HEK293 (cell line): ENCODE results near the gene KRT81.
A peak's percentile ranks its signal among the peaks of the same experiment; 100 is the strongest.

Experiments
- CTCF ChIA-PET: fragments of 350-600 bp; formaldehyde crosslinking; extraction: SDS; loops from one replicate; lab custom pipeline; 2021; ENCODE audit warnings: antibody characterized with exemption; lab: Yijun Ruan, JAX
- POLR2A ChIA-PET: fragments of 300-600 bp; formaldehyde crosslinking; extraction: SDS; loops from one replicate; lab custom pipeline; 2020; ENCODE audit warnings: antibody characterized with exemption, inconsistent platforms; lab: Yijun Ruan, JAX
- H3K27ac ChIP-seq: fragments of 200-500 bp; sonication (Bioruptor generic); 2 replicates; pipeline ENCODE4 v1.5.1; 2014; ENCODE audit warnings: low read depth, low read length, control low read depth, inconsistent platforms; ENCODE audit errors: extremely low read depth
- H3K36me3 ChIP-seq, 2 experiments: fragments of 200-500 bp in 1 of 2; sonication (Bioruptor generic) in 1 of 2; 1 replicate in 1 of 2; 2 replicates in 1 of 2; pipeline ENCODE4 v1.5.1; 2014 to 2017; ENCODE audit warnings: inconsistent platforms in 2 of 2, low read length in 2 of 2; ENCODE audit not compliant: control insufficient read depth in 2 of 2, insufficient read depth in 1 of 2
- H3K4me1 ChIP-seq: fragments of 200-500 bp; sonication (Bioruptor generic); 2 replicates; pipeline ENCODE4 v1.5.1; 2014; ENCODE audit warnings: mild to moderate bottlenecking, low read length, inconsistent platforms; ENCODE audit not compliant: control insufficient read depth, insufficient read depth
- H3K4me3 ChIP-seq: 2 replicates; pipeline ENCODE4 v1.5.1; 2011; ENCODE audit warnings: low read depth, mild to moderate bottlenecking, control low read depth, low read length, moderate library complexity
- H3K9me3 ChIP-seq: fragments of 200-500 bp; sonication (Bioruptor generic); 2 replicates; pipeline ENCODE4 v1.5.1; 2014; ENCODE audit warnings: low read depth, low read length, inconsistent platforms; ENCODE audit not compliant: control insufficient read depth, insufficient read depth
- BCL11A ChIP-seq: fragments of 450-650 bp; formaldehyde crosslinking; IDR thresholded peaks from 2 replicates; pipeline ENCODE4 v1.5.1; 2016; ENCODE audit warnings: low read depth, missing biosample characterization, missing genetic modification characterization
- GLIS1 ChIP-seq: fragments of 450-650 bp; formaldehyde crosslinking; IDR thresholded peaks from 2 replicates; pipeline ENCODE4 v1.5.1; 2016; ENCODE audit warnings: missing biosample characterization, missing genetic modification characterization
- HOXC10 ChIP-seq: sonication (generic); formaldehyde crosslinking; IDR thresholded peaks from 2 replicates; pipeline ENCODE4 v1.8.1; 2023; ENCODE audit warnings: mild to moderate bottlenecking, missing genetic modification reagents
- MYNN ChIP-seq: fragments of 450-650 bp; formaldehyde crosslinking; IDR thresholded peaks from 2 replicates; pipeline ENCODE4 v1.5.1; 2016; ENCODE audit warnings: missing biosample characterization, missing genetic modification characterization, borderline replicate concordance
- OVOL3 ChIP-seq: fragments of 450-650 bp; formaldehyde crosslinking; IDR thresholded peaks from 2 replicates; pipeline ENCODE4 v1.5.1; 2016; ENCODE audit warnings: missing biosample characterization, missing genetic modification characterization
- PRDM1 ChIP-seq: fragments of 450-650 bp; formaldehyde crosslinking; IDR thresholded peaks from 2 replicates; pipeline ENCODE4; 2016; ENCODE audit warnings: missing biosample characterization, missing genetic modification characterization
- SCRT1 ChIP-seq: fragments of 450-650 bp; formaldehyde crosslinking; IDR thresholded peaks from 2 replicates; pipeline ENCODE4 v1.5.1; 2016; ENCODE audit warnings: missing biosample characterization, missing genetic modification characterization, borderline replicate concordance
- SP2 ChIP-seq: fragments of 450-650 bp; formaldehyde crosslinking; IDR thresholded peaks from 2 replicates; pipeline ENCODE4 v1.5.1; 2016; ENCODE audit warnings: missing biosample characterization, missing genetic modification characterization
- YY1 ChIP-seq: fragments of 450-650 bp; formaldehyde crosslinking; IDR thresholded peaks from 2 replicates; pipeline ENCODE4 v1.5.1; 2018; ENCODE audit warnings: missing biosample characterization, missing genetic modification characterization
- ZBTB17 ChIP-seq: fragments of 450-650 bp; formaldehyde crosslinking; IDR thresholded peaks from 2 replicates; pipeline ENCODE4 v1.5.1; 2016; ENCODE audit warnings: missing biosample characterization, missing genetic modification characterization
- ZIC2 ChIP-seq: fragments of 450-650 bp; formaldehyde crosslinking; IDR thresholded peaks from 2 replicates; pipeline ENCODE4 v1.5.1; 2016; ENCODE audit warnings: missing biosample characterization, missing genetic modification characterization
- ZNF302 ChIP-seq: fragments of 450-650 bp; formaldehyde crosslinking; IDR thresholded peaks from 2 replicates; pipeline ENCODE4 v1.5.1; 2016; ENCODE audit warnings: missing biosample characterization, missing genetic modification characterization, low read depth
- ZNF335 ChIP-seq: fragments of 450-650 bp; formaldehyde crosslinking; conservative IDR thresholded peaks from 2 replicates; pipeline ENCODE4 v1.5.1; 2016; ENCODE audit warnings: missing biosample characterization, missing genetic modification characterization
- ZNF37A ChIP-seq: fragments of 450-650 bp; IDR thresholded peaks from 2 replicates; pipeline ENCODE4 v1.5.1; 2018; ENCODE audit warnings: missing biosample characterization, missing genetic modification characterization
- ZNF561 ChIP-seq: fragments of 450-650 bp; IDR thresholded peaks from 2 replicates; pipeline ENCODE4 v1.5.1; 2018; ENCODE audit warnings: missing biosample characterization, missing genetic modification characterization, borderline replicate concordance
- ZNF677 ChIP-seq: fragments of 450-650 bp; IDR thresholded peaks from 2 replicates; pipeline ENCODE4 v1.5.0; 2018; ENCODE audit warnings: missing biosample characterization, mild to moderate bottlenecking, missing genetic modification characterization, moderate library complexity
- TF ChIP-seq, protein P1 (sequence below): fragments of 450-650 bp; formaldehyde crosslinking; IDR thresholded peaks from 2 replicates; pipeline ENCODE4 v1.5.1; 2016; ENCODE audit warnings: missing biosample characterization, missing genetic modification characterization
- TF ChIP-seq, protein P2 (sequence below): fragments of 450-650 bp; formaldehyde crosslinking; IDR thresholded peaks from 2 replicates; pipeline ENCODE4 v1.5.1; 2017; ENCODE audit warnings: missing biosample characterization, mild to moderate bottlenecking, missing genetic modification characterization, moderate library complexity
- TF ChIP-seq, protein P3 (sequence below): fragments of 450-650 bp; formaldehyde crosslinking; IDR thresholded peaks from 2 replicates; pipeline ENCODE4 v1.5.1; 2016; ENCODE audit warnings: missing biosample characterization, missing genetic modification characterization

The KRT81 gene

DNA sequence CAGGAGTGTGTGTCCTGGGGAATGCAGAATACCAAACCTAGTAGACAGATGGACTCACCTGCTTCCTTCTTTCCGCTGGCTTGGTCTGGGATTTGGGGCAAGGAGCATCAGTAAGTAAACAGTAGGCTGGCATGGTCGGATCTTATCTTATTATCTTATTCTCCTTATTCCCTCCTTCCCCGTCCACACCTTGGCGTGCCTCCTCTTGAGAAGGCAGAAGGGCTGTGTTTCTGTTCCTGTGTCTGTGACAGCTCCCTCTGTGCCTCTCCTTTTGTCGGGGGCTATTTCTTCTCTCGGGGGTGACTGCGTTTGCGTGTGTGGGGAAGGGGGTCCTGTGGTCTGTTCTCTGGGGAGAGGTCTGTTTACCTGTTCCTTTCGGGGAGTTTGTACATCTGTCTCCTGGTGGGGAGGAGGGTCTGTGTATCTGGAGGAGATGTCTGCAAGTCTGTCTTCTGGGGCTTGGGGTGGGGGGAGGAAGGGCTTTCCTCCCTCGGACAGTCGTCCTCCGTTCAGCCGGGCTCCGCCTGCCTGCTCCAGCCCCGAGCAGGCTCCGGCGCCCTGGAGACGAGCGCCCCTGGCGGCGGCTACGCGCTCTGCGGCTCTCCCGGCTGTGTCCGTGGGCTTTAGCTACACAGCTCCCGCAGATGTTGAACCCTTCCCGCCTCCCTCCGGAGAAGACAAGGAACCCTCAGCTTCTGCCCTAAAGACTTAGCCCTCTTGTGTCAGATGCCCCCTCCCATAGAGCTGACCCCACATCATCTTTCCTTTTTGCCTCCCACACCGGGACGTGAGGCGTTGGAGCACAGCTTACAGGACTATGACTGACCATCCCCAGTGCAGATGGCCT, 12.5 kb downstream of the KRT81 start (continued):
- TF ChIP-seq SP2 (tag by site-specific recombination) (no peak), YY1 (no peak), ZNF335 (tag by site-specific recombination) (peak; percentile 29; the same call in 1 of the 2 replicates), OVOL3 (tag by site-specific recombination) (no peak), SCRT1 (tag by site-specific recombination) (no peak), ZNF37A (tag by site-specific recombination) (no peak)

GRCh38 chr12:52277486-52278245, 13.7 kb downstream of the KRT81 start:
- ChIA-PET POLR2A (interaction anchor here (0.7 kb wide), 2 partner anchors 30 to 85 kb away, joined by 5 to 6 read pairs; no protein-coding TSS in a partner anchor), CTCF (interaction anchor here (0.6 to 7.3 kb wide), 27 partner anchors 9 to 143 kb away, joined by 3 to 98 read pairs (median 9); partner anchors contain the start of gene KRT80)
- no peak overlapping the region for H3K4me3 ChIP-seq
- H3K9me3 ChIP-seq, result no peaks in the 10 kb centered on the region
- TF ChIP-seq, protein P1, sequence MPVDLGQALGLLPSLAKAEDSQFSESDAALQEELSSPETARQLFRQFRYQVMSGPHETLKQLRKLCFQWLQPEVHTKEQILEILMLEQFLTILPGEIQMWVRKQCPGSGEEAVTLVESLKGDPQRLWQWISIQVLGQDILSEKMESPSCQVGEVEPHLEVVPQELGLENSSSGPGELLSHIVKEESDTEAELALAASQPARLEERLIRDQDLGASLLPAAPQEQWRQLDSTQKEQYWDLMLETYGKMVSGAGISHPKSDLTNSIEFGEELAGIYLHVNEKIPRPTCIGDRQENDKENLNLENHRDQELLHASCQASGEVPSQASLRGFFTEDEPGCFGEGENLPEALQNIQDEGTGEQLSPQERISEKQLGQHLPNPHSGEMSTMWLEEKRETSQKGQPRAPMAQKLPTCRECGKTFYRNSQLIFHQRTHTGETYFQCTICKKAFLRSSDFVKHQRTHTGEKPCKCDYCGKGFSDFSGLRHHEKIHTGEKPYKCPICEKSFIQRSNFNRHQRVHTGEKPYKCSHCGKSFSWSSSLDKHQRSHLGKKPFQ (tag by site-specific recombination), result no peak
- TF ChIP-seq ZBTB17 (tag by site-specific recombination), result peak; percentile 46; the same call in 1 of the 2 replicates
- H3K4me1 ChIP-seq, result no peaks in the 10 kb centered on the region; the same call in 1 of the 2 replicates
- H3K27ac ChIP-seq, result no peak overlapping the region
- H3K36me3 ChIP-seq, result no peaks in the 10 kb centered on the region

DNA sequence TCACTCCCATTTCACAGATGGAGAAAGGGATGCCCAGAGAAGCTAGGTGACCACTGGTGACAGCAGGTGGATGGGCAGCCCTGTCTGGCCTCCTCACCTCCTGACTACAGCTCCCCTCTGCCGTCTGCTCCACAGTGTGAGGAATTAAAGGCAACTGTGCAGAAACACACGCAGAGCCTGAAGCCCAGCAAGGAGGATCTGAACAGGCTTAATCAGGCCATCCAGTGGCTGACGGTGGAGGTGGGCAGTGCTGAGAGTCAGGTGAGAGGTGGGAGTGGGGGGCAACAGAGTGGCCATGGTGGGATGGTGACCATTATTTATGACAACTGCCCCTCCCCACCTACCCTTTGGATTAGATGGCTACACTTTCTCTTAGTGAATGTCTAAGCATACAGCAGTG, 15.6 kb downstream of the KRT81 start:
- H3K4me3 ChIP-seq, result no peak overlapping the region
- no peaks in the 10 kb centered on the region; the same call in 1 of the 2 replicates for H3K4me1 ChIP-seq
- H3K36me3 ChIP-seq, result no peaks in the 10 kb centered on the region
- H3K9me3 ChIP-seq, result no peaks in the 10 kb centered on the region
- H3K27ac ChIP-seq, result no peak overlapping the region
- no peak for TF ChIP-seq MYNN (tag by site-specific recombination)
- no peak for TF ChIP-seq BCL11A (tag by site-specific recombination)
- TF ChIP-seq ZNF302, result no peak
- TF ChIP-seq, protein P2, sequence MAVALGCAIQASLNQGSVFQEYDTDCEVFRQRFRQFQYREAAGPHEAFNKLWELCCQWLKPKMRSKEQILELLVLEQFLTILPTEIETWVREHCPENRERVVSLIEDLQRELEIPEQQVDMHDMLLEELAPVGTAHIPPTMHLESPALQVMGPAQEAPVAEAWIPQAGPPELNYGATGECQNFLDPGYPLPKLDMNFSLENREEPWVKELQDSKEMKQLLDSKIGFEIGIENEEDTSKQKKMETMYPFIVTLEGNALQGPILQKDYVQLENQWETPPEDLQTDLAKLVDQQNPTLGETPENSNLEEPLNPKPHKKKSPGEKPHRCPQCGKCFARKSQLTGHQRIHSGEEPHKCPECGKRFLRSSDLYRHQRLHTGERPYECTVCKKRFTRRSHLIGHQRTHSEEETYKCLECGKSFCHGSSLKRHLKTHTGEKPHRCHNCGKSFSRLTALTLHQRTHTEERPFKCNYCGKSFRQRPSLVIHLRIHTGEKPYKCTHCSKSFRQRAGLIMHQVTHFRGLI, result no peak
- TF ChIP-seq ZNF677, result no peak
- TF ChIP-seq HOXC10 (CRISPR knock-in tag), result no peak
- ChIA-PET POLR2A (no interaction called here), CTCF (interaction anchor here (0.6 to 7.3 kb wide), 7 partner anchors 10 to 705 kb away, joined by 3 to 46 read pairs (median 3); no protein-coding TSS in a partner anchor)

GRCh38 chr12:52274521-52275120, 16.7 kb downstream of the KRT81 start, which contains the start of gene KRT86:
TSS of gene KRT86 (plus strand) at chr12:52274645. CDS start at chr12:52301917, 27,272 bp downstream.
- H3K4me3 ChIP-seq, result no peak within 1 kb of the TSS
- ChIA-PET CTCF (interaction anchor here (0.5 to 1.2 kb wide), 5 partner anchors 29 to 706 kb away, joined by 3 to 5 read pairs (median 3); no protein-coding TSS in a partner anchor), POLR2A (no interaction called here)
- no peaks in the 10 kb centered on the region for H3K36me3 ChIP-seq
- H3K9me3 ChIP-seq, result no peaks in the 10 kb centered on the region
- no peak within 1 kb of the TSS for H3K27ac ChIP-seq
- H3K4me1 ChIP-seq, result no peaks in the 10 kb centered on the region
- TF ChIP-seq ZIC2 (peak; percentile 30; the same call in 1 of the 2 replicates), PRDM1 (tag by site-specific recombination) (no peak), GLIS1 (tag by site-specific recombination) (peak; percentile 24; the same call in 1 of the 2 replicates), ZNF561 (no peak)
- TF ChIP-seq, protein P3, sequence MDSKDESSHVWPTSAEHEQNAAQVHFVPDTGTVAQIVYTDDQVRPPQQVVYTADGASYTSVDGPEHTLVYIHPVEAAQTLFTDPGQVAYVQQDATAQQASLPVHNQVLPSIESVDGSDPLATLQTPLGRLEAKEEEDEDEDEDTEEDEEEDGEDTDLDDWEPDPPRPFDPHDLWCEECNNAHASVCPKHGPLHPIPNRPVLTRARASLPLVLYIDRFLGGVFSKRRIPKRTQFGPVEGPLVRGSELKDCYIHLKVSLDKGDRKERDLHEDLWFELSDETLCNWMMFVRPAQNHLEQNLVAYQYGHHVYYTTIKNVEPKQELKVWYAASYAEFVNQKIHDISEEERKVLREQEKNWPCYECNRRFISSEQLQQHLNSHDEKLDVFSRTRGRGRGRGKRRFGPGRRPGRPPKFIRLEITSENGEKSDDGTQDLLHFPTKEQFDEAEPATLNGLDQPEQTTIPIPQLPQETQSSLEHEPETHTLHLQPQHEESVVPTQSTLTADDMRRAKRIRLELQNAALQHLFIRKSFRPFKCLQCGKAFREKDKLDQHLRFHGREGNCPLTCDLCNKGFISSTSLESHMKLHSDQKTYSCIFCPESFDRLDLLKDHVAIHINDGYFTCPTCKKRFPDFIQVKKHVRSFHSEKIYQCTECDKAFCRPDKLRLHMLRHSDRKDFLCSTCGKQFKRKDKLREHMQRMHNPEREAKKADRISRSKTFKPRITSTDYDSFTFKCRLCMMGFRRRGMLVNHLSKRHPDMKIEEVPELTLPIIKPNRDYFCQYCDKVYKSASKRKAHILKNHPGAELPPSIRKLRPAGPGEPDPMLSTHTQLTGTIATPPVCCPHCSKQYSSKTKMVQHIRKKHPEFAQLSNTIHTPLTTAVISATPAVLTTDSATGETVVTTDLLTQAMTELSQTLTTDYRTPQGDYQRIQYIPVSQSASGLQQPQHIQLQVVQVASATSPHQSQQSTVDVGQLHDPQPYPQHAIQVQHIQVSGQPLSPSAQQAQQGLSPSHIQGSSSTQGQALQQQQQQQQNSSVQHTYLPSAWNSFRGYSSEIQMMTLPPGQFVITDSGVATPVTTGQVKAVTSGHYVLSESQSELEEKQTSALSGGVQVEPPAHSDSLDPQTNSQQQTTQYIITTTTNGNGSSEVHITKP (tag by site-specific recombination), result peak; percentile 8; the same call in 1 of the 2 replicates
